H1 (cell line): ENCODE measurements around the gene CAMTA1. TPM values are rescaled to one million over a fixed set of nuclear protein-coding genes. Genes with fewer than 3 reads are reported as not detected.

ENCODE experiments used
- ASH2L ChIP-seq: fragments of 200-600, 300-600 bp; sonication (generic); IDR thresholded peaks from one replicate; pipeline ENCODE4 v1.7.1; 2017; ENCODE audit warnings: low read length
- CTBP2 ChIP-seq: IDR thresholded peaks from 2 replicates; pipeline ENCODE4 v1.7.0; 2011; ENCODE audit warnings: borderline replicate concordance, mild to moderate bottlenecking, moderate library complexity, mixed read lengths, low read length; ENCODE audit not compliant: insufficient read depth, insufficient read length
- EP300 ChIP-seq, 2 experiments: IDR thresholded peaks; 1 replicate in 1 of 2; 2 replicates in 1 of 2; pipeline ENCODE4 v1.6.1; 2011 to 2012; ENCODE audit warnings: low read depth in 2 of 2, low read length in 2 of 2, mild to moderate bottlenecking in 2 of 2, borderline replicate concordance in 1 of 2, inconsistent platforms in 1 of 2, moderate library complexity in 1 of 2
- HDAC6 ChIP-seq: IDR thresholded peaks from one replicate; pipeline ENCODE4 v1.7.1; 2012; ENCODE audit warnings: low read depth, mild to moderate bottlenecking, inconsistent platforms, low read length, moderate library complexity
- KDM4A ChIP-seq: IDR thresholded peaks from one replicate; pipeline ENCODE4 v1.7.1; 2012; ENCODE audit warnings: low read depth, mild to moderate bottlenecking, moderate library complexity, low read length, inconsistent platforms; ENCODE audit not compliant: severe bottlenecking
- POLR2AphosphoS5 ChIP-seq: IDR thresholded peaks from 2 replicates; pipeline ENCODE4 v1.6.1; 2011; ENCODE audit warnings: low read depth, low read length
- RAD21 ChIP-seq, 2 experiments: IDR thresholded peaks in 1 of 2; conservative IDR thresholded peaks in 1 of 2; 2 replicates each; pipeline ENCODE4 v1.6.1; 2011; ENCODE audit warnings: low read depth in 2 of 2, low read length in 2 of 2, improper control_type of control experiment in 1 of 2, inconsistent platforms in 1 of 2, mild to moderate bottlenecking in 1 of 2, moderate library complexity in 1 of 2
- RFX5 ChIP-seq: IDR thresholded peaks from 2 replicates; pipeline ENCODE4 v1.6.1; 2011; ENCODE audit warnings: low read depth, low read length, improper control_type of control experiment, borderline replicate concordance
- SIN3A ChIP-seq, 2 experiments: IDR thresholded peaks in 1 of 2; conservative IDR thresholded peaks in 1 of 2; 2 replicates each; pipeline ENCODE4 v1.6.1; 2011 to 2012; ENCODE audit warnings: low read length in 2 of 2, improper control_type of control experiment in 1 of 2, low read depth in 1 of 2, mild to moderate bottlenecking in 1 of 2
- SIX5 ChIP-seq: IDR thresholded peaks from 2 replicates; pipeline ENCODE4 v1.6.1; 2011; ENCODE audit warnings: mild to moderate bottlenecking, low read depth, low read length
- TEAD4 ChIP-seq: IDR thresholded peaks from 2 replicates; pipeline ENCODE4 v1.6.1; 2012; ENCODE audit warnings: low read depth, low read length, inconsistent platforms, mixed read lengths
- YY1 ChIP-seq: IDR thresholded peaks from 2 replicates; pipeline ENCODE4 v1.6.1; 2011; ENCODE audit warnings: low read depth, mild to moderate bottlenecking, low read length
- polyA plus RNA-seq, 7 experiments: library from polyadenylated mRNA; depleted of rRNA in 3 of 7; stranded (reverse) in 5 of 7; unstranded in 2 of 7; fragments of >200 nt in 5 of 7; fragments of 200-250 nt in 2 of 7; gene quantifications; 1 replicate in 5 of 7; 2 replicates in 1 of 7; 4 replicates in 1 of 7; pipeline versions ENCODE4 v1.2.1 to v1.2.3, GENCODE V29; 2011 to 2013; ENCODE audit warnings: missing spikeins in 2 of 7, mixed read lengths in 2 of 7
- total RNA-seq: library from RNA; stranded (reverse); fragmentation: NEBNext Ultra II Directional; extraction: Animal tissue kit (Norgen Biotek cat#: 25700); gene quantifications from 2 replicates; pipeline ENCODE4 v1.2.1, GENCODE V29; 2021
- TF ChIP-seq, protein P1 (sequence below): IDR thresholded peaks from 2 replicates; pipeline ENCODE4 v1.6.1; 2011; ENCODE audit warnings: low read depth, mild to moderate bottlenecking, low read length; ENCODE audit not compliant: insufficient read depth

The CAMTA1 gene
- total and polyA plus RNA-seq, 2 of the 8 experiments (the other 6 are each of a cell fraction or from before 2014, with no cell fraction given): 65.0 to 119 TPM

DNA sequence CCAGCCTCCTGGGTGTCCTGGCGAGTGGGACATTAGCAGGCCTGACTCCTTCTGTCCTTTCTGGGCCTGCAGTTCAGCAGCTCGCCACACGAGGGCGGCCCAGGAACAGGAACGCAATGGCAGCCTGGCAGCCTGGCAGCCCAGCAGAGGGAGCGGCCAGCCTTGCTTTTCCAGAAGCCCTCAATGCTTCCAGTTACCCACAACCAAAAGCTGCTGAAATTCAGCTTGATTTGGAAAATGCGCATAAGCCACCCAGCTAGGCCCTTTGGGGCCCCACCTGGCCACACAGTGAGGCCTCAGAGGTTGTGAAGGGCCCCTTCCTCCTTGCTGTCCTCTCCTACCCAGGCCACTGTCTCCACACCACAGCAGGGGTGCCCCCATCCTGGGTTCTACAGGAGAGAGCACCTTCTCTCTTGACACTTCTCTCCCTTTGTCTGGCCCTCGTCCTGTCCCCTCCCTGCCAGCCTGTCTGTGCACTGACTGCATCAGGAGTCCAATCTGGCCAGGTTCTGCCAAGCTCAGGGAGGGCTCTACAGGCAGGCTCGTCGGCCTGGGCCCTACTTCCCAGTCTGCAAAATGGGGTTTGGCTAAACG is 882.5 kb downstream of the CAMTA1 start (continued):
- TF ChIP-seq CTBP2: no peak
- TF ChIP-seq KDM4A: no peak
- TF ChIP-seq SIN3A (conservative IDR thresholded peaks at IDR 0.05 in 1 of 2, IDR thresholded peaks at IDR 0.05 in 1 of 2; ENCODE audit: low read depth in 1 of 2, low read length in 2 of 2): no peak
- TF ChIP-seq POLR2AphosphoS5: no peak
- no peak for TF ChIP-seq RFX5
- TF ChIP-seq RAD21 (IDR thresholded peaks at IDR 0.05 in 1 of 2, conservative IDR thresholded peaks at IDR 0.05 in 1 of 2; ENCODE audit: low read depth in 2 of 2, low read length in 2 of 2): peak; percentile 97 to 99
- 0 out of 2 replicates have a peak, but pooled peaks have one; percentile 29 for TF ChIP-seq TEAD4
- TF ChIP-seq YY1: peak; percentile 81; the same call in 1 of the 2 replicates
- TF ChIP-seq, protein P1, sequence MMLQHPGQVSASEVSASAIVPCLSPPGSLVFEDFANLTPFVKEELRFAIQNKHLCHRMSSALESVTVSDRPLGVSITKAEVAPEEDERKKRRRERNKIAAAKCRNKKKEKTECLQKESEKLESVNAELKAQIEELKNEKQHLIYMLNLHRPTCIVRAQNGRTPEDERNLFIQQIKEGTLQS: no peak
- no peak for TF ChIP-seq EP300 (IDR thresholded peaks at IDR 0.05; ENCODE audit: borderline replicate concordance in 1 of 2, low read depth in 2 of 2, low read length in 2 of 2)
- no peak for TF ChIP-seq HDAC6
- no peak for TF ChIP-seq ASH2L
- no peak for TF ChIP-seq SIX5
